ENCODE data around the gene RAC3.

RAC3 gene

DNA sequence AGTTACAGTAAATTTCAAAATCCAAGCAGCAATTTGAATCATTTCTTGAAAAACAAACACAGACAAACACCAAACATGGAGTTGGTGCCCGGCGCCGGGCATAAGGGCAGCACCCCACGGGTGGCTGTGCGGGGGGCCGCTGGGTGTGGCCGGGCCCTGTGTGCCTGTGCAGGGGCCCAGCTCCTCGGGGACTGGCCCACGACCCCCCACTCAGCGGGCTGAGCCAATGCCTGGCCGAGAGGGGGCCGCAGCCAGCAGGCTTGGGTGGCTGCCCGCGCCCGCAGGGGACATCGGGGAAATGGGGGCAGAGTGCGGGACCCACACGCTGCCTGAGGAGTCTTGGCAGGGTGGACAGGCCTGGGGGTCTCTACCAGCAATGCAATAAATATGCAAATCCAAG, 47.0 kb downstream of the RAC3 start:
- DNase-seq: no peak

- no peak for DNase-seq
These were observed 47.7 kb downstream of the RAC3 start for GRCh38 chr17:82079001-82079677.

DNA sequence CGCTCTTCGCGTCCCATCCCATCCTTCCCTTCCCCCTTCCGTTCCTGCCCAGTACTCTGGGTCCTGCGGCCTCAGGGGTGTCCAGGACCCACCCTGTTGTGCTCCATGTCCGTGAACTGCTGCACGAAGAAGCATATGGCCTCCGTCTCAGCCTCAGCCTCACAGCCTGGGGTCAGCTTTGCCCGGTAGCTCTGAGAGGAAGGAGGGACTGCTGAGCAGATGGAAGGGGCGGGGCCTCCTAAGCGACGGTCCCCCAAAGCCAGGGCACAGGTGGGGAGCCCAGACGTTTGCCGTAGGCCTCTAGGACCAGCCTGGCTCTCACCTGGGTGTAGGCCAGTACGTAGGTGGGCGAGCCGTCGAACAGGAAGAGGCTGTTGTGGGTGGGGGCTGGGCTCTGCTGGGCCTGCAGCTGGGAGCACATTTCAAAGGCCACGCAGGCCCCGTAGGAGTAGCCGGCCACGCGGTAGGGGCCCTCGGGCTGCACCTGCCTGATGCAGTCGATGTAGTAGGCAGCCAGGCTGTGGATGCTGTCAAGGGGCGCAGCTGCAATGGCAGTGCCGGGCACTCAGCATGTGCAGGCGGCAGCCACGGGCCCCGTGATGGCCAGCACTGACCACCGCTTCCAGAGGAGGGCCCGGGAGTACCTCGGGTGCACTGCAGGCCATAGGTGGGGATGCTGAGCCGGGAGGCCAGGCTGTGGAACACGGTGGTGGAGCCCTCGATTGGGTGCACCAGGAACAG, 48.7 kb downstream of the RAC3 start:
- no peak for DNase-seq

- no peak for DNase-seq
These were observed 49.4 kb downstream of the RAC3 start for GRCh38 chr17:82080789-82081464.

- no peak for DNase-seq
These were observed 50.1 kb downstream of the RAC3 start for GRCh38 chr17:82081546-82081945.

GRCh38 chr17:82081966-82082365, 50.5 kb downstream of the RAC3 start:
- DNase-seq: no peak

GRCh38 chr17:82082456-82082855, 51.0 kb downstream of the RAC3 start:
- no peak for DNase-seq

GRCh38 chr17:82083009-82083408, 51.5 kb downstream of the RAC3 start:
- no peak for DNase-seq
